ES-I3 (cell line): ENCODE results near the gene BTBD18.
A peak's percentile ranks its signal among the peaks of the same experiment; 100 is the strongest.

Experiments used
- H3K36me3 ChIP-seq: 2 replicates; pipeline ENCODE4 v1.6.1; 2013; ENCODE audit warnings: mild to moderate bottlenecking, low read length, control low read depth, moderate library complexity; ENCODE audit not compliant: insufficient read depth
- H3K4me1 ChIP-seq: 2 replicates; pipeline ENCODE4 v1.6.1; 2013; ENCODE audit warnings: mild to moderate bottlenecking, control low read depth, low read length; ENCODE audit not compliant: insufficient read depth
- H3K9ac ChIP-seq: 2 replicates; pipeline ENCODE4 v1.6.1; 2013; ENCODE audit warnings: low read depth, mild to moderate bottlenecking, low read length, moderate library complexity
- H3K9me3 ChIP-seq: 2 replicates; pipeline ENCODE4 v1.6.1; 2013; ENCODE audit warnings: mild to moderate bottlenecking, low read length, moderate library complexity; ENCODE audit not compliant: control insufficient read depth, insufficient read depth

BTBD18 gene

GRCh38 chr11:57762235-57762861 is 10.7 kb upstream of the BTBD18 start:
- Histone ChIP-seq H3K4me1 (no peaks in the 10 kb centered on the region), H3K9me3 (no peaks in the 10 kb centered on the region), H3K9ac (peak overlapping the region; percentile 99), H3K36me3 (no peaks in the 10 kb centered on the region)

GRCh38 chr11:57761301-57762234 is 9.9 kb upstream of the BTBD18 start, which contains the start of gene CTNND1:
Gene CTNND1, plus strand, starts transcription at chr11:57761802. Its CDS starts 29,677 bp downstream, at chr11:57791479.
- Histone ChIP-seq H3K9me3 (no peaks in the 10 kb centered on the region), H3K36me3 (no peaks in the 10 kb centered on the region), H3K4me1 (no peaks in the 10 kb centered on the region), H3K9ac (peak within 1 kb of the TSS; percentile 99)

- Histone ChIP-seq H3K36me3 (no peaks in the 10 kb centered on the region), H3K9me3 (no peaks in the 10 kb centered on the region), H3K9ac (no peak overlapping the region), H3K4me1 (no peaks in the 10 kb centered on the region)
Observed at GRCh38 chr11:57758174-57758573, 6.6 kb upstream of the BTBD18 start.

- Histone ChIP-seq H3K4me1 (no peaks in the 10 kb centered on the region), H3K9me3 (no peaks in the 10 kb centered on the region), H3K9ac (no peak overlapping the region), H3K36me3 (no peaks in the 10 kb centered on the region)
Observed at GRCh38 chr11:57752954-57753353, 1.3 kb upstream of the BTBD18 start.

- no peaks in the 10 kb centered on the region for H3K36me3 ChIP-seq
- no peaks in the 10 kb centered on the region for H3K9me3 ChIP-seq
- H3K9ac ChIP-seq: no peak overlapping the region
- no peaks in the 10 kb centered on the region for H3K4me1 ChIP-seq
Observed at GRCh38 chr11:57751176-57751575, 443 bp downstream of the BTBD18 start.

GRCh38 chr11:57746920-57747319 is 4.7 kb downstream of the BTBD18 start:
- Histone ChIP-seq H3K9me3 (no peaks in the 10 kb centered on the region), H3K9ac (no peak overlapping the region), H3K36me3 (peaks cover 8% of the 10 kb centered on the region; the same call in 1 of the 2 replicates), H3K4me1 (peaks cover 6% of the 10 kb centered on the region; the same call in 1 of the 2 replicates)

GRCh38 chr11:57745206-57745605 is 6.4 kb downstream of the BTBD18 start:
- Histone ChIP-seq H3K4me1 (peaks cover 6% of the 10 kb centered on the region; the same call in 1 of the 2 replicates), H3K9me3 (no peaks in the 10 kb centered on the region), H3K36me3 (peaks cover 8% of the 10 kb centered on the region; the same call in 1 of the 2 replicates)

GRCh38 chr11:57744357-57744756 is 7.3 kb downstream of the BTBD18 start:
- H3K9ac ChIP-seq: no peak overlapping the region
- no peaks in the 10 kb centered on the region for H3K9me3 ChIP-seq
- peaks cover 8% of the 10 kb centered on the region; the same call in 1 of the 2 replicates for H3K36me3 ChIP-seq
- H3K4me1 ChIP-seq: peaks cover 6% of the 10 kb centered on the region; the same call in 1 of the 2 replicates

More at GRCh38 chr11:57745206-57745605, 6.4 kb downstream of the BTBD18 start:
- H3K9ac ChIP-seq: no peak overlapping the region

GRCh38 chr11:57742087-57742452 is 9.5 kb downstream of the BTBD18 start:
- Histone ChIP-seq H3K9me3 (no peaks in the 10 kb centered on the region), H3K9ac (peak overlapping the region; percentile 99), H3K4me1 (peaks cover 6% of the 10 kb centered on the region; the same call in 1 of the 2 replicates), H3K36me3 (peaks cover 13% of the 10 kb centered on the region)

GRCh38 chr11:57741132-57742086 is 10.2 kb downstream of the BTBD18 start, which contains the start of gene SELENOH:
Gene SELENOH, plus strand, starts transcription at chr11:57741491. Its CDS starts 105 bp downstream, at chr11:57741596.
- H3K9ac ChIP-seq: peak within 1 kb of the TSS; percentile 99
- peaks cover 13% of the 10 kb centered on the region for H3K36me3 ChIP-seq
- H3K4me1 ChIP-seq: peaks cover 6% of the 10 kb centered on the region; the same call in 1 of the 2 replicates
- no peaks in the 10 kb centered on the region for H3K9me3 ChIP-seq

GRCh38 chr11:57735619-57736298 is 15.9 kb downstream of the BTBD18 start:
- H3K36me3 ChIP-seq: peaks cover 4% of the 10 kb centered on the region
- H3K9me3 ChIP-seq: no peaks in the 10 kb centered on the region
- H3K9ac ChIP-seq: no peak overlapping the region
- H3K4me1 ChIP-seq: 0 out of 2 replicates have a peak, but pooled peaks cover 6% of the 10 kb centered on the region

GRCh38 chr11:57732661-57733060 is 19.0 kb downstream of the BTBD18 start:
- no peak overlapping the region for H3K9ac ChIP-seq
- H3K9me3 ChIP-seq: no peaks in the 10 kb centered on the region
- H3K36me3 ChIP-seq: peaks cover 3% of the 10 kb centered on the region; the same call in 1 of the 2 replicates
- peaks cover 15% of the 10 kb centered on the region for H3K4me1 ChIP-seq

- Histone ChIP-seq H3K9me3 (no peaks in the 10 kb centered on the region), H3K4me1 (peaks cover 9% of the 10 kb centered on the region), H3K36me3 (no peaks in the 10 kb centered on the region), H3K9ac (no peak overlapping the region)
Observed at GRCh38 chr11:57729479-57729878, 22.1 kb downstream of the BTBD18 start.
